ENCODE data around the gene PPIP5K2. TPM values are rescaled to one million over a fixed set of nuclear protein-coding genes. Genes with fewer than 3 reads are reported as not detected.
A peak's percentile ranks its signal among the peaks of the same experiment; 100 is the strongest.
"Not testable (repeated sequence)": the region's sequence is repeated elsewhere in the genome, so short reads cannot be mapped to it uniquely, and the experiment has no call there.

PPIP5K2 gene
- total RNA-seq, 2 donors from 2014 or later, result 57.9 to 63.9 TPM

DNA sequence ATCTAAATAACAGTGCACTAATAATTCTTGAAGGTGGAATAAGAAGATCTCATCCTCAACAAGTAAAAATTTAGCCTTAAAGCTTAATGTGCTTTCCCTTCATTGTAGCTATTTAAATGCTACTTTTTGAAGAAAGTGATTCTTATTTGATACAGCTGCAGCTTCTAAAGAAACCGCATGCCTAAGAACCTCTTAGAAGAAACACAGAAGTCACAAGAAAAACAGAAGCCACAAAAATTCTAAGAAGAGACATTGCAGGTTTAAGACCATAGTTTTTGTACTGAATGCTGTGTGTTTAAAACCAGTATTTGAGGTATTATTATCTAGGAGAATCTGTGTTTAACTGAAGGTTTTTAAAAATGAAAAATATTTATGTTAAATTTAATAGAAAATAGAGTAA lies 68.3 kb downstream of the PPIP5K2 start:
- intact Hi-C loops (cut with DNase I), result no loop called here
- no peak for DNase-seq (ENCODE audit: low spot score)

DNA sequence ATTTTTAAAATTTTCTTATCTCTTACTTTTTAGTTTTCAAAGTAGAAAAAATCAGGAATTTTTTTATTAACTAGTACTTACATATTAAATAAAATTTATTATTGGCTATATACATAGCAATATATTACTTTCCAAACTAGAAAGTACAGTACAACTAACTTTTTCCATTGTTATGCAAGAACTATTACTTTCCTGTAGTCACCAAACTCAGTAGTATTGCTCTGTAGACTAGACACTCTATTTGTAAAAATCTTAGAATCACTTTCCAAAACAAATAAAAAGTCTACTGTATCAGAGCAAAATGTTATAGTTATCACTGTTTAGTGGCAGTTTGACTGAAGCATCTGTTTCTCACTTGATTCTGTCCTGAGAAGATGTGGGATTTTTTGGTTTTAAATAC lies 83.1 kb downstream of the PPIP5K2 start:
- DNase-seq (ENCODE audit: low spot score), result no peak
- intact Hi-C loops (cut with DNase I), result no loop called here

GRCh38 chr5:103204990-103205389 lies 84.9 kb downstream of the PPIP5K2 start:
- intact Hi-C loops (cut with DNase I); DNase-seq (ENCODE audit: low spot score): not testable (repeated sequence)

- intact Hi-C loops (cut with DNase I), result no loop called here
Observed at GRCh38 chr5:103205991-103206700, 86.0 kb downstream of the PPIP5K2 start.

DNA sequence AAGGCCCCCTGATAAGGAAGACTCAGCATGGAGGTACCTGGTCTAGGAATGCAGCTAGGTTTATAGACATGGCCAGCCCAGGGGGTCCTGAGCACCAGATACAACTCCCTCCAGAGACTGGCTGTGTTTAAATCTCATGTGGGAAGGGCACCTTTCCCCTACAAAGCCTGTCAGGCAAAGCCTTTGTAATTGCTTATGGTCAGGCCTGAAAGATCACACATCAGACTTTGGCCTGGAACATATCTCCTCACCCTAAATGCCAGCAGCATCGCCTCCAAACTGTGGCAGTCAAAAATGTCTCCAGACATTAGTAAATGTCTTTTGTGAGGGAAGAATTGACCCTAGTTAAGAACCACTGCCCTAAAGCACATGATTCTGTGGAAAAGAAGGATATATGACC lies 86.9 kb downstream of the PPIP5K2 start:
- no peak for DNase-seq (ENCODE audit: low spot score)
- intact Hi-C loops (cut with DNase I), result no loop called here

More at GRCh38 chr5:103205991-103206700, 86.0 kb downstream of the PPIP5K2 start:
- no peak for DNase-seq (ENCODE audit: low spot score)

DNA sequence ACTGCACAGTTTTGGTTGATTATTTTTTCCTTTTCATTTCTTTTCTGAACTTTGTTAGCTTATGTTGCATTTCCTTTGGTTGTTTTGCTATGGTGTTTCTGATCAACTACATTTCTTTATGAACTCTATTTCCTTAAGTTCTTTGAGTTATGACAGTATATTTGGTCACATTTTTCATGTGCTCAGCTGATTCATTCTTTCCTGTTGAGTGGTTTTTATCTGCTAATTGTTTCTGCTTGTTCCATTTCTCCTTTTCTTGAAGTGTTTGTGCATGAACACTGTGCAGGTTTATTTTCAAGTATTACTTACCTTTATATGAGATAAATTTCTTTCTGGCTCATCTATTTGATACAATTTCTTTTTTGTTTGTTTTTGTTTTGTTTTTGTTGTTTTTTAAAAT lies 87.6 kb downstream of the PPIP5K2 start:
- intact Hi-C loops (cut with DNase I), result no loop called here
- DNase-seq (ENCODE audit: low spot score), result no peak

DNA sequence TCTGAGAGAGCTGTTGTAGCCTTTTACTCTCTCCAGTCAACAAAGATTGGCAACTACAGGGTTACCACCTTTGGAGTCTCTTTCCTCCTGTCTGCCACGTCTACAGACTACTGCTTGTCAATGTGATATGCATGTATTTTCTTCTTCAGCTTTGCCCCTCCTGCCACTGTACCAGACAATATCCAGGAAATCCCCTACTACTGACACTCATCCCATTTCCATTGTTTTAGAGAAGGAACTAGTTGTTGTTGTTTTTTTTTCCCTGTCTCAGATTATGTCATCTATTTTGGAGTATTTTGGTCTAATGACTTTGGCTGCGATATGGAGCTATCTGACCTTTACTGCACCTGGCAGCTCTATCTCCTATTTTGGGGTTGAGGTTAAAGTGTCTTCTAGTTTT lies 88.4 kb downstream of the PPIP5K2 start:
- intact Hi-C loops (cut with DNase I), result no loop called here
- DNase-seq (ENCODE audit: low spot score), result no peak

- intact Hi-C loops (cut with DNase I), result no loop called here
- DNase-seq (ENCODE audit: low spot score), result no peak
Observed at GRCh38 chr5:103209065-103209464, 89.0 kb downstream of the PPIP5K2 start.

DNA sequence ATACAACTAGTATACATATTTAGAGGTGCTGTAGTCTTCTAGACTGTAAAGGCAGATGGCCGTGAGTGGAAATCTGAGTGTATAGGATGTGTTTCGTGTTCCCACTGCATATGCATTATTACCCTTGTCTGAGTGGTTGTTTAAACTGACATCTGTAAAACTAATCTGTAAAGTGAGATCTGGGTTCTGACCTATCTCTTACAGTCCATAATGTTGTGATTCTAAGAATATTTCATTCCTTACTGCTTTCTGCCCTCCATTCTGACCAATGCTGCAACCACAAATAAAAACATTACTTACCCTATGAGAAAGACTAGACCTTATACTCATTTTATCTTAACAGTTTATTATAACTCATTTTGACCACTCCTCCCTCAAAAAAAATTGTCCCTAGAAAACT lies 90.9 kb downstream of the PPIP5K2 start:
- no peak for DNase-seq (ENCODE audit: low spot score)
- intact Hi-C loops (cut with DNase I), result no loop called here

DNA sequence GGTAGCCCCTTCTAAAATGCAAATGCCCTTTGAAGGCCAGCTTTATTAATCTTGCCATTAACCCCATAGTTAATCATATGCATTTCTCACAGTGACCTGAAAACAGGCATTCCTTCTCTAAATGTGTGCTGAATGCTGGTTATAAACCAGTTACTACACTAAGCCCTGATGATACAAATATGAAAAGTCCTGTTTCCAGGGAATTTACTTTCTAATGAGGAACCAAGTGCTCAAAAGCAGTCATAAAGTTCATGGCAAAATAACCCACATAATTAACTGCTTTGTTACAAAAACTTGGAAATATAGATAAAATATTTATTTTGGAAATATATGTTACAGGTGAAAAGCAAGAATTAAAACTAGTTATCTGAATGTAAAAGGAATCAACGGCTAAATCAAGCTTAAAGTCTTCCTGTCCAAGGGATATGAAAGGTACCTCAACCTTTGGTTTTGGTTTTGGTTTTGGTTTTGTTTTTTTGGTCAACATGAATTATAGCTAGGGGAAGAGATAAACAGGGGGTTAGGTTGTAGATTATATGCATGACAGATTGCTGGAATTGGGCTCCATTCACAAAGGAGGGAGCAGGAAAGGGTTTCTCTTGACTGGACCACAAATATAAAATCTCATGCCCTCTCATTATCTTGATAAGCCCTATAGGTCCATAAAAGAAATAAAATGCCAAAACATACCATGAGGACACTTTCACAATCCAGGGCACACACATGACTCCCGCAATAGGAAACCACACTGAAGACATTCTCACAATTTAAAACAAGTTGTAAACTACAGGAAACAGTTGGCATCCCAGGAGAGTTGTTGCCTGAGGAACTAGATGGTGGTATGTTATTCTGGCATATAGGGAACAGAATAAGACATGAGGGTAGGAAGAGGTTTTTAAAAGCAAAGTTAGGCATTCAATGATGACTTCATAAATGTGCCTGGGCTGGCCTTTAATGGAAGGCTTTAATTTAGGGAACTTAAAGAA lies 91.8 kb downstream of the PPIP5K2 start:
- no peak for DNase-seq (ENCODE audit: low spot score)
- intact Hi-C loops (cut with DNase I), result no loop called here

- DNase-seq (ENCODE audit: low spot score), result no peak
- intact Hi-C loops (cut with DNase I), result no loop called here
Observed at GRCh38 chr5:103216137-103216536, 96.0 kb downstream of the PPIP5K2 start.

GRCh38 chr5:103216697-103217096 lies 96.6 kb downstream of the PPIP5K2 start:
- intact Hi-C loops (cut with DNase I), result no loop called here
- DNase-seq (ENCODE audit: low spot score), result no peak

- intact Hi-C loops (cut with DNase I), result no loop called here
- DNase-seq (ENCODE audit: low spot score), result no peak
Observed at GRCh38 chr5:103217101-103217500, 97.0 kb downstream of the PPIP5K2 start.

- no peak for DNase-seq (ENCODE audit: low spot score)
- intact Hi-C loops (cut with DNase I), result no loop called here
Observed at GRCh38 chr5:103218164-103218563, 98.1 kb downstream of the PPIP5K2 start.

GRCh38 chr5:103219074-103219473 lies 99.0 kb downstream of the PPIP5K2 start:
- intact Hi-C loops (cut with DNase I); DNase-seq (ENCODE audit: low spot score): not testable (repeated sequence)

GRCh38 chr5:103223031-103223955 lies 103.2 kb downstream of the PPIP5K2 start:
- DNase-seq (ENCODE audit: low spot score), result peak; percentile 72
- intact Hi-C loops (cut with DNase I), result no loop called here

DNA sequence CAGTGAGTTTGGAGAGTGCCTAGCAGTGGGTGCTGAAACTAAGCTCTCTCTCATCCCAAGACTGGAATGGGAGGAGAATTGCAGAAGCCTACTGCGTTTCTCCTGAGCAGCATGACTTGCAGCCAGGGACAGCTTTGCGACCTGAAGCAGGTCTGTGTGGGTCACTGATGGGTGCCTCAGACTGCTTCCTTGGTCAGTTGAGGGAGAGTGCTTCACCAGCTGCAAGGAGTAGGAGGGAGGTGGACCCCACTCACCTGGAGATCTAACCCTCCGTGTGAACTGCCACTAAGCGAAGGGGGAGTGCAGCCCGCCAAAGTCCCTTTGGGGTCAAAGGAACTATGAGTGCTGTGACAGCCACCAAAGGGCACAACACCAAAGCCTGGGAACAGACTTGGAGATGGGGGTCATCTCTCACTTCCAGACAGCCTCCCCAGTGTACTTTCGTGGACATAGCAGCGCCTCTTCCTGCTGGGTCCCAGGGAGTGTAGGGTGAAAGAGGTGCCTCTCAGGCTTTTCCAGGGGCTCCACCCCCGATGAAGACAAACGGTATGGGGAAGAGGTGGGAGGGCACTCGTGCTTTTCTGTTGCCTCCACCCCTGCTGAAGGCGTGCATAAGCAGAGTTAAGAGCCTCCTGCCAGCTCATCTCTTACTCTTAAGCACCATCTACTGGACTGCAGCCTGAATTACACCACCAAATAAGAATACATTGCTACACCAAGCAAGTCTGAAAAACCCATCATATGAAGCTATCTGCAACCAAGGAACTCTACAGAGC lies 104.2 kb downstream of the PPIP5K2 start:
- DNase-seq (ENCODE audit: low spot score), result peak; percentile 76
- intact Hi-C loops (cut with DNase I), result no loop called here

DNA sequence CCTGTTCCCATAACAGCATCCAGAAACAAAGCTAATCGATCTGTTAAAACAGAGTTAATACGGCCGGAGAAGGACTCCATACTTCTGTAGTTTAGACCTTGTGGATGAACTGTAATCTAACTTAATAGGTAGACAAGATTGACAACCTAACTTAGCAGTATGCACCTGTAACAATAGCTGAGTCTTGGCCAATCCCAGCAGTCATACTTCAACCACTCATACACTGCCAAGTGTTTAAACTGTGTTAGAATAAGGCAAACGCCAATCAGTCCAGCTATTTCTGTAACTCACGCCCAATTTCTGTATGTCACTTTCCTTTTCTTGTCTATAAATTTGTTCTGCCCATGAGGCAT lies 104.8 kb downstream of the PPIP5K2 start:
- intact Hi-C loops (cut with DNase I), result no loop called here
- no peak for DNase-seq (ENCODE audit: low spot score)

DNA sequence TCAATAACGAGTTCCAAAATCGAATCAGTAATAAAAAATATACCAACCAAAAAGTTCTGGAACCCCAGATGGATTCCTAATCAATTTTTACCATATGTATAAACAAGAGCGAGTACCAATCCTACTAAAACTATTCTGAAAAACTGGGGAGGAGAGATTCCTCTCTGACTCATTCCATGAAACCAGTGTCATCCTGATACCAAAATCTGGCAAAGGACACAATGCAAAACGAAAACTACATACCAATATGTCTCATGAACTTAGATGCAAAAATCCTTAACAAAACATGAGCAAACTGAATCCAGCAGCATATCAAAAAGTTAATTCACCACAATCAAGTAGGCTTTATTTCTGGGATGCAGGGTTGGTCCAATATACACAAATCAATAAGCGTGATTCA lies 108.0 kb downstream of the PPIP5K2 start:
- no peak for DNase-seq (ENCODE audit: low spot score)
- intact Hi-C loops (cut with DNase I), result no loop called here

Measured in posterior vena cava (tissue), 2 donors.